Measurements from ENCODE around the gene RBFA. TPM values are rescaled to one million over a fixed set of nuclear protein-coding genes. Genes with fewer than 3 reads are reported as not detected.
"Not testable (repeated sequence)": the region's sequence is repeated elsewhere in the genome, so short reads cannot be mapped to it uniquely, and the experiment has no call there.

The RBFA gene
- total RNA-seq, 2 experiments from 2014 or later = 13.9 to 16.8 TPM

DNA sequence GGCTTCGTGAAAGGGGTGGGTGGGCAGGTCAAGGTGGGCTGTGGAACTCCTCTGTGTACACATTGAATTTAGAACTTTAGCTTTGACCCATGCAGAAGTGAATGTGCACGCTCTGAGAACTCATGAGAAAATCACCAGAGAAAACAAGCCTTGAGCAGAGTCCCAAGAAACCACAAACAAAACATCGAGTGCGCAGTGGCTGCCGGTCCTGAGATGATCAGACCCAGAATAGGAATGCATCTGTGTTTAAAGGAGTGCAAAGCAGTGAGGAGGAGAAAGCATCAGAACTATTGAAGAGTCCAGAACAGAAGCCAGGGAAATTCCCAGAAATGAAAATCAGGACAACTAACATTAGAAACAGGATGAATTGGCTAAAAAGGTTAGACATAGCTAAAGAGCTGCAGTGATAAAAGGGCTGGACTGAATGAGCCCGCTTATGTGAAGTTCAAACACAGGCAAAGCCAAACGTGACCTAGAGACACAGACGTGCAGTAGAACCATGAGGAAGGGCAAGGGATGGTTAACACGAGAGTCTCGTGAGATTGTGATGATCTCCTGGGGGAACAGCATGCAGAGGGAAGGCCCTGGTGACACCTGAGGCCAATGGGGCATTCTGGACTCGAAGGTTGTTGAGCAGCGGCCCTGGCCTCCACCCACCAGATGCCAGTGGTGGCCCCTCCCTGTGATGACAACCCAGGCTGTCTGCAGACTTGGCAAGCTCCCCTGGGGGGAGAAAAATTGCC, 29.5 kb upstream of the RBFA start:
- H3K9me3 Mint-ChIP-seq = peaks cover 10% of the 10 kb centered on the region
- no peak for DNase-seq
- POLR2A ChIA-PET = no interaction called here
- H3K4me3 Mint-ChIP-seq = no peak overlapping the region
- CTCF ChIA-PET = no interaction called here
- H3K36me3 Mint-ChIP-seq (ENCODE audit: low read depth) = peaks cover 7% of the 10 kb centered on the region
- H3K4me1 Mint-ChIP-seq = no peaks in the 10 kb centered on the region
- H3K27me3 Mint-ChIP-seq = no peaks in the 10 kb centered on the region
- H3K27ac Mint-ChIP-seq = no peak overlapping the region

GRCh38 chr18:80006724-80007123, 27.5 kb upstream of the RBFA start:
- CTCF ChIA-PET = no interaction called here
- Mint-ChIP-seq H3K4me3 (no peak overlapping the region), H3K36me3 (ENCODE audit: low read depth) (no peaks in the 10 kb centered on the region), H3K27me3 (no peaks in the 10 kb centered on the region), H3K4me1 (no peaks in the 10 kb centered on the region), H3K27ac (no peak overlapping the region), H3K9me3 (peaks cover 7% of the 10 kb centered on the region)
- no peak for DNase-seq
- POLR2A ChIA-PET = no interaction called here

GRCh38 chr18:80009661-80010550, 24.3 kb upstream of the RBFA start:
- H3K36me3 Mint-ChIP-seq (ENCODE audit: low read depth) = no peaks in the 10 kb centered on the region
- ChIA-PET CTCF (no interaction called here), POLR2A (no interaction called here)
- H3K4me1 Mint-ChIP-seq = no peaks in the 10 kb centered on the region
- H3K27ac Mint-ChIP-seq = no peak overlapping the region
- DNase-seq = no peak
- H3K4me3 Mint-ChIP-seq = no peak overlapping the region
- H3K27me3 Mint-ChIP-seq = no peaks in the 10 kb centered on the region
- H3K9me3 Mint-ChIP-seq = peaks cover 16% of the 10 kb centered on the region

- Mint-ChIP-seq H3K4me1 (no peaks in the 10 kb centered on the region), H3K27ac (no peak overlapping the region), H3K36me3 (ENCODE audit: low read depth) (no peaks in the 10 kb centered on the region)
These were observed 23.7 kb upstream of the RBFA start for GRCh38 chr18:80010551-80010906.

DNA sequence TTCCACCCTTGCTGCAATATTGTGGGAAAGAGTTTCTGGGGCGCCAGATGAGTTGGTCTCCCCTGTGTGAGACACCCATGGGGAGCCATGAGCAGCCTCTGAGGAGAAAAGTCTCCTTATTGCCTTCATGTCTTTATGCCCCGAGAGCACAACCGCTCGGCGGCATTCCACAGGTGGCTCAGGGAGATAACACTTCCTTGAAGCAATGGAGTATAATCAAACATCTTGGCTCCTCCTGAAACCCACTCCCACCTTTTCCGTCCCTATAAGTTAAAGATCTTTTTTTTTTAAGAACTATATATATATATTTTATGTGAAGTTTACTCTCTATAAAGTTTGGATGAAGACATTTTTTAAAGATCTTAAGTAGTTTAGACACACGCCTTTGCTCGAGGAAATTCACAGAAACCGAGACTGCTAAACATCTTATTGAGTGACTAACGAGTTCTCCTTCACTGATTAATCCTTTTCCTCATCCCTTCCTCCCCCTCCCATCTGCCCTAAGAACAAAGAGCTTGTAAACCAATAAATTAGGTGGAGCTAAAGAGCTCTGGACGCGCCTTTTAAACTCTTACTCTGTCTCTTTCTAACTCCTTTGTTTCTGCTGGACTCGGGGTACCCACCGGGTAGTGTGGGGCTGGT, 22.6 kb upstream of the RBFA start:
- H3K4me3 Mint-ChIP-seq; H3K4me1 Mint-ChIP-seq; H3K27ac Mint-ChIP-seq; H3K36me3 Mint-ChIP-seq (ENCODE audit: low read depth); POLR2A ChIA-PET; H3K27me3 Mint-ChIP-seq; DNase-seq: not testable (repeated sequence)
- peaks cover 16% of the 10 kb centered on the region for H3K9me3 Mint-ChIP-seq
- CTCF ChIA-PET = interaction anchor here (0.5 kb wide), 1 partner anchor 22 kb away, joined by 5 read pairs; the partner anchor contains the start of gene RBFA

More at GRCh38 chr18:80010551-80010906, 23.7 kb upstream of the RBFA start:
- no peak for DNase-seq
- Mint-ChIP-seq H3K9me3 (peaks cover 16% of the 10 kb centered on the region), H3K27me3 (no peaks in the 10 kb centered on the region), H3K4me3 (no peak overlapping the region)
- ChIA-PET POLR2A (no interaction called here), CTCF (no interaction called here)

DNA sequence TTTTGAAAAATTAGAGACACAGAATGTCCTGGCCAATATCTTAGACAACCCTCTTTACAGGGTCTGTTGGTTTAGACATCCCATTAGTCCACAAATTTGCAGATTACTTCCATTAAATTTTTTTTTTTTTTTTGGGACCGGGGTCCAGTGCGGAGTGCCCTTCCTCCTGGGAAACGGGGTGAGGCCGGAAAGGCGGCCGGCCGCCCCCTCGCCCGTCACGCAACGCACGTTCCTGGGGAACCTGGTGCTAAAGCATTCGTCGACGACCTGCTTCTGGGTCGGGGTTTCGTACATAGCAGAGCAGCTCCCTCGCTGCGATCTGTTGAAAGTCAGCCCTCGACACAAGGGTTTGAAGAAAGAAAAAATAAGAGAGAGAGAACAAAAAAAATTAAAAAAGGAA, 21.5 kb upstream of the RBFA start:
- Mint-ChIP-seq H3K4me1 (no peaks in the 10 kb centered on the region), H3K27me3 (no peaks in the 10 kb centered on the region), H3K36me3 (ENCODE audit: low read depth) (no peaks in the 10 kb centered on the region), H3K4me3 (no peak overlapping the region), H3K9me3 (peaks cover 16% of the 10 kb centered on the region), H3K27ac (no peak overlapping the region)
- POLR2A ChIA-PET = no interaction called here
- CTCF ChIA-PET = no interaction called here
- DNase-seq = no peak

DNA sequence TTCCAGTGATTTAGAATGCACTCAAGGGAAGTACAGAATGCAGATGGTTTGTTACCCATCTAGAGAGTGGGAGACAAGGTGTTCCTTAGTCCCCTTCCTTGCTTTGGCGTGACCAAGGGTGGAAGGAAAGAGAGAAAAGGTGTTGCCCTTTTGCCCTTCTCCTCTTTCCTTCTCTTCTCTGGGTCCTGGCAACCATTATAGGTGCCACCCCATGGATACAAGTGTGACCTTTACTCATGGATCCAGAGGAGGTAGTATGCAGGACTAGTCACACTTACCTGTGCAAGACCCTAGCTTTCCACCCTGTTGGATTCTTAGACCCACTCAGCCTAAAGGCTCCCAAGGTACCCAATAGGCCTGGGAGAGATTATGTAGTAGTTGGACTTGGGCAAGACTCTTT, 11.6 kb upstream of the RBFA start:
- ChIA-PET CTCF (interaction anchor here (0.6 to 1.1 kb wide), 2 partner anchors 27 to 38 kb away, joined by 3 read pairs; no protein-coding TSS in a partner anchor), POLR2A (no interaction called here)
- no peak for DNase-seq
- Mint-ChIP-seq H3K27me3 (no peaks in the 10 kb centered on the region), H3K4me1 (no peaks in the 10 kb centered on the region), H3K4me3 (no peak overlapping the region), H3K9me3 (peaks cover 52% of the 10 kb centered on the region), H3K27ac (no peak overlapping the region), H3K36me3 (ENCODE audit: low read depth) (peaks cover 23% of the 10 kb centered on the region)

DNA sequence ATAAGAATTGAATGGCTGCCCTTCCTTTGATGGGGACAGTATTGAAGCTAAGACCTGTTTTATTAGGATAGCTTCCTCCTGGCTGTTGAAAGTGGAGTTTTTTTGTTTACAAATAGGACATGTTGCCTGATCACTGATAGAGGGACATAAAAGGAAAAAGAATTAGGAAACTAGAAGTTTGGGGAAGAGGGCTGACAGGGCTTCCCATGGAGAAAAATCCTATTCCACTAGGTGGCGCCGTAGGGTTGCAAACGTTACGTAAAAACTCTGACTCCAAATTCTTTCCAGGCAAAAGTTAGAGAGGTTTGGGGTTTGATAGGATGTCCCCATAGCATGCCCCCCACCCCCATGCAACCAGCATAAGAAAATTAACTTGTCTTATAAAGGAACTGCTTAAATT, 11.1 kb upstream of the RBFA start:
- ChIA-PET CTCF (interaction anchor here (0.6 kb wide), 1 partner anchor 38 kb away, joined by 3 read pairs; no protein-coding TSS in a partner anchor), POLR2A (no interaction called here)
- Mint-ChIP-seq H3K4me3 (no peak overlapping the region), H3K27ac (no peak overlapping the region), H3K9me3 (peaks cover 52% of the 10 kb centered on the region), H3K4me1 (no peaks in the 10 kb centered on the region), H3K27me3 (no peaks in the 10 kb centered on the region), H3K36me3 (ENCODE audit: low read depth) (peaks cover 23% of the 10 kb centered on the region)
- DNase-seq = no peak

GRCh38 chr18:80026363-80026762, 7.9 kb upstream of the RBFA start:
- Mint-ChIP-seq H3K4me3 (no peak overlapping the region), H3K27me3 (no peaks in the 10 kb centered on the region), H3K4me1 (no peaks in the 10 kb centered on the region), H3K36me3 (ENCODE audit: low read depth) (peaks cover 21% of the 10 kb centered on the region), H3K9me3 (peaks cover 41% of the 10 kb centered on the region), H3K27ac (no peak overlapping the region)
- no peak for DNase-seq
- ChIA-PET CTCF (interaction anchor here (0.7 to 1.0 kb wide), 2 partner anchors 17 to 20 kb away, joined by 3 read pairs; no protein-coding TSS in a partner anchor), POLR2A (no interaction called here)

GRCh38 chr18:80027719-80028118, 6.5 kb upstream of the RBFA start:
- H3K27ac Mint-ChIP-seq, POLR2A ChIA-PET, H3K27me3 Mint-ChIP-seq, H3K4me1 Mint-ChIP-seq, DNase-seq, CTCF ChIA-PET, H3K4me3 Mint-ChIP-seq: not testable (repeated sequence)
- H3K36me3 Mint-ChIP-seq (ENCODE audit: low read depth) = peaks cover 12% of the 10 kb centered on the region
- H3K9me3 Mint-ChIP-seq = peaks cover 29% of the 10 kb centered on the region

DNA sequence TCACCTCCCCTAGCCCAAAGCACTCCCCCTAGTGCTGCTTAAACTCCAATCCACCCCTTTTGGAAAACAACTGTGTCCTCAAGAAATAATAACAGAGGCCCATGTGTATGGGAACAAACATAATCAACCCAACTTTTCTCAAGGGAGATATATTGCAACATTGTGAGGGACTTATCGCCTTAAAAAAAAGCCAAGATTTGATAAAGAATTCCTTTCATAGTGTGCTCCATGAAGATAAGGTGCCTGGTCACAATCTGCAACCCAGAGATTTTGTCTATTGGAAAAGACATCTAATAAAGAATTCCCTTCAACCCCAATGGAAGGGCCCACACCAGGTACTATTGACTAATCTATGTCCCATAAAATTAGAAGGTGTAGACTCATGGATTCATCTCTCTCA, 4.5 kb upstream of the RBFA start:
- Mint-ChIP-seq H3K36me3 (ENCODE audit: low read depth) (peaks cover under 1% of the 10 kb centered on the region), H3K4me1 (peaks cover 12% of the 10 kb centered on the region), H3K27me3 (no peaks in the 10 kb centered on the region), H3K27ac (no peak overlapping the region), H3K9me3 (peaks cover 11% of the 10 kb centered on the region), H3K4me3 (no peak overlapping the region)
- DNase-seq = no peak
- POLR2A ChIA-PET = no interaction called here
- CTCF ChIA-PET = no interaction called here

DNA sequence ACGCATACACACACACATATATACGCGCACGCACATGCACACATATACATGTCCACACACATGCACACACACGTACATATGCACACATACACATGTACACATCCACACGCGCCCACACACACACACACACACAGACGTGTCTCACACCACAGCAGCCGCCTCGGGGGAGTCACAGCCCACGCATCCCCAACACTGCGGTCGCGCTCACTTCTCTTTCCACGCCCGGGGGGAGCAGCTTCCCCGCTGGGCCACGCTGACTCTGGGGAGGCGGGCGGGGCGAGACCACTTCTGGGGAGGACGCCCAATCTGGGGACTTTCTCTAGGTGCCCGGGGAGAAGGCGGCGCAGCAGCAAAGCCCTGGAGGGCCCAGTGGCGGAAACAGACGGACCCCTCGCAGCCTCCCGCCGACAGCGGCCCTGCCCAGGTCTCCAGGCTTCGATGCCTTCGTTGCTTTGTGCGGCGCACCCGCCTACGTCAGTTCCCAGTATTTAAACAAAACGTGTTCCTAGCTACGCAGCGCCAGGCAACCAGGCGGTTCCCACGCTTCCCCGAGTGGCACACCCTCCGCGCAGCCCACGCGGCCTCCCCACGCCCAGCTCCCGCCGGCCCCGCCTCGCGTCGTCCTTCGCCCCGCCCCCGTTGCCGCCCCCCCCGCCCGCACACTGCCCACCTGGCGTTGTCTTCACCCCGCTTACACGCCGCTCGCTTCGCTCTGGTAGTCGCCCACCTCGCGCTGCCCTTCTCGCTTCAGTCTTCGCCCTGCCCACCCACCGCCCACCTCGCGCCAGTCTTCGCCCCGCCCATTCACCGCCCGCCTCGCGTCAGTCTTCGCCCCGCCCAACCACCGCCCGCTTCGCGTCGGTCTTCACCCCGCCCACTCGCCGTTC, 810 bp upstream of the RBFA start:
- POLR2A ChIA-PET = interaction anchor here (0.6 to 4.9 kb wide), 9 partner anchors 9 to 965 kb away, joined by 3 to 33 read pairs (median 4); partner anchors contain the start of genes ADNP2, CTDP1, SLC66A2 and TXNL4A
- H3K4me1 Mint-ChIP-seq = peaks cover 28% of the 10 kb centered on the region
- CTCF ChIA-PET = interaction anchor here (0.6 to 2.0 kb wide), 3 partner anchors 22 to 83 kb away, joined by 3 to 5 read pairs (median 4); no protein-coding TSS in a partner anchor
- no peaks in the 10 kb centered on the region for H3K9me3 Mint-ChIP-seq
- H3K4me3 Mint-ChIP-seq = peak overlapping the region; percentile 83
- peak overlapping the region; percentile 82 for H3K27ac Mint-ChIP-seq
- H3K36me3 Mint-ChIP-seq (ENCODE audit: low read depth) = peaks cover 5% of the 10 kb centered on the region
- no peaks in the 10 kb centered on the region for H3K27me3 Mint-ChIP-seq
- DNase-seq = no peak
